Measurements from ENCODE around the gene REN.

The REN gene

DNA sequence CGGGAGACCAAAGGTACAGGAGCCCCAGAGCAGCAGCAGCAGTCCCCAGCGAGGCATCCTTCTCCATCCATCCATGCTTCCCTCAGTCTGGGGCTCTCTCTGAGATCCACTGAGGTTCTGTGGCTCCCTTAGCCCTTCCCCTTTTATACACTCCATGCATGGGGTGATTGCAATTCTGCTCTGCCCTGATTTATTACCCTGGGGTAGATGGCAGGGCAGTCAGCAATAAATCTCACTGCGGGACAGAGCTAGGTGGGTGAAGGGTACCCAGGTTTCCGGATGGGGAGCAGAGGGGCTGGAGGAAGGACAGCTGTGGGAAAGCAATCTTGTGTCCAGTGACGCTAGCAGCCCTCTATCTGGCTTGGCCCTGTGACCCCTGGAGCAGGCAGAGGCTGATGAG lies at the start of gene REN:
Gene REN, minus strand, starts transcription at position 119 of the 400 bp plus-strand sequence. Its CDS starts 44 bp downstream, at position 75.
- DNase-seq: no peak

DNA sequence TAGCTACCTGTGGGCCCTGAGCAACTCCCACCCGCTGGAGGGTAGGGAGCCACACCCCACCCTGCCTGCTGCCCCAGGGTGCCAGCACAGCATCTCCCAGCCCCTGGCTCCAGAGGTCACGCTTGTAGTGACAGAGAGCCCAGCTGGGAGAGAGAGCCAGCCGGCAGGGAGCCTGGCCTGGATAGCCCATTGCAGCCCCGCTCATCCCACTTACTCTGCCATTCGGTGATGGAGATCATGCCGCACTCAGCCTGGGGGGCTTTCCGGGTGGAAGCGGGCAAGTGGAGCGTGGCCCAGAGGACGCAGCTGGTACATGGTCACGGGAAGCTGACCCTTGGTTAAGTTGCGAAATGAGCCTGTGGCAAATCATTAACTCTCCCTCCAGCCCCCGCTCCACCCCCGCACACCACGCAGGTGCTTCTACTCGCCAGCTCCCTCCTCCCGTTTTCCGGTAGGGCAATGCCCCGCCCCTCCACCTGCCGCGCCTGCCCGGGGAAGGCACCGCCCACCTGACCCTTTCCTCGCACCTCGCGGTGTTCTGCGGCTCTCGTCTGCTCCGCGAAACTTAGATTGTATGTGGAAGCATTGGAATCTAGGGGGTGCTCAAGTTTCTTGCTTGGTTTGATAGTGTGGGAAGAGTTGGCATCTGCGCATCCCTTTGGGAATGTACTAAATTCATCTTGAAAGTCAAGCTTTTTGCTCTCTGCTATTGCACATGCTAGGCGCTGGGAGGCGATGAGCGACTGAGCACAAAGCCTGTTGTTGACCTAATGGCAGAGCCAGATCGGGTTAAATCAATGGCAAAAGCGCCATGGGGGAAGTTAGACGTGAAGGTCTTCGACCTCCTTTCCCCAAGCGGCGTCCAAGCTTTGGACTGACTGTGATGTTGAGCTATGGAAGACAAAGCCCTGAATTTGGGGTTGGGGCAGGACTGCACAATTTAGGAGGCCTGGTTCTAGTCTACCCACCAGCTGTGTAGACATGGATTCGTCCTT lies 47.8 kb upstream of the REN start, which contains the start of gene GOLT1A:
Gene GOLT1A, minus strand, starts transcription at position 321 of the 995 bp plus-strand sequence. Its CDS starts 82 bp downstream, at position 239.
- peak; percentile 32 for DNase-seq

DNA sequence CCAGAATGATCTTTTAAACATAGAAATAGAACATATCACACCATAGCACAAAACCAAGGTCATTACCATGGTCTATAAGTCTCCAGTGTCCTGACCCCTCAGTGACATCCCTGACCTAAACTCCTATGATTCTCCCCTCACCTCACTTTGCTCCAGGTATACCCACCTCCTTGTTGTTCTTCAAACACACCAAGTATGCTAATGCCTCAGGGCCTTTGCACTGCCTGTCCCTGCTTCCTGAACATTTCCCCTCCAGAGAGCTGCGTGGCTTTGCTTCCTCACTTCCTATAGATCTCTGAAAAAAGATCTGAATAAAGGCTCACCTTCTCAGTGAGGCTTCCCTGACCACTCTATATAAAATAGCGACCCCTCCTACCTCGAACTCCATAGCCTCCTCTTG lies 46.6 kb upstream of the REN start:
- no peak for DNase-seq

DNA sequence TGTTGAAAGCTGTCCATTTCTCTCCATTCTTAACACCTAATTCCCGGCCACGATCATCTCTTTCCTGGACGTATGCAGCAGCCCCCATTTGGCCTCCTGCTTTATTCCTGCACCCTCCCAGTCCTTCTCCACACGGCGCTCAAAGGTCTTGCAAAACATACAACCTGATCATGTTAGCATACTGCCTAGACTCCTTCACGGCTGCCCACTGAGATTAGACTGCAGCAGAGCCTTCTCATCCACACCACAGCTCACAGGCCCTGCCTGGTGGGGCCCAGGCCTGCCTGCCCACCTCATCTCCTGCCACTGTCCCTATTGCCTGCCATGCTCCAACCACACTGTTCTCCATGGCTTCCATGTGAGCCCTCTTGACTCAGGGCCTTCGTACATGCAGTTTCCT lies 44.9 kb upstream of the REN start:
- DNase-seq: no peak

DNA sequence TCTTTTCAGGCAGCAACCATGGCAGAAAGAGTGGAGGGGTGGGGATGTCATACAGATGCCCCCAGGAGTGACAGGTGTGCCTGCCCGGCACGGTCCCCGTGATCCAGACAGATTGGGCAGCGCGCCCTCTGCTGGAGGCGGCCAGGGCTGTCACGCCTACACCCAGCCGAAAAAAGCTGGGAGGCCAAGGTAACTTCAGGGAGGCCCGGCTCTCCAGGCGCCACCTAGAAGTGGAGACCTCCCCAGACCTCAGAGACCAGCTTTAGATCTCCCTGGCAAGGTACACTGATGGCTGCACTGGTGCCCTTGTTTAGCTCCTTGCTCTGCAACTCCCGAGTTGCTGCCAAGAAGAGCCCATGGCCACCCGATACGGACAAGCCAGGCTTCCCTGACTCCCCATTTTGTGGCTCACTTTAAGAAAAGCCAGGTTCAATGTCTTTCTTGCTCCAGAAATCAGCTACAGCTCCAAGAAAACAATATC lies 41.0 kb upstream of the REN start:
- DNase-seq: peak; percentile 76

DNA sequence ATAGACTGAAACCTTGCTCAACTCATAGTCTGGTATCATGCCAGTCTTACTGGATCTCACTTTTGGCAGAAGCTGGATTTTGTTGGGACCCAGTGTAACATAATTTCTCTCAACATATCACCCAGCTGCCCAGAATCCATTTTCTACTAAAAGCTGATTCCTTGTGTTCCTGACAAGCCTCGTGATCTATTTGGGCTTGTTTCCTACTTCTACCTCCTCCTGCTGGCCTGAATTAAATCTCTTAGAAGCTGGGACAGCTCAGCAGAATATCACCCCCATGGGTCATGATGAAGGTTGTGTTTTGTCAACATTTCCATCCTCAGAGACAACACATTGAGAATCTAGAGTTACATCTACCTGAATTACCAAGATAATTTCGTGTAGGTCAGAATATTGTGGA lies 40.0 kb upstream of the REN start:
- DNase-seq: no peak

DNA sequence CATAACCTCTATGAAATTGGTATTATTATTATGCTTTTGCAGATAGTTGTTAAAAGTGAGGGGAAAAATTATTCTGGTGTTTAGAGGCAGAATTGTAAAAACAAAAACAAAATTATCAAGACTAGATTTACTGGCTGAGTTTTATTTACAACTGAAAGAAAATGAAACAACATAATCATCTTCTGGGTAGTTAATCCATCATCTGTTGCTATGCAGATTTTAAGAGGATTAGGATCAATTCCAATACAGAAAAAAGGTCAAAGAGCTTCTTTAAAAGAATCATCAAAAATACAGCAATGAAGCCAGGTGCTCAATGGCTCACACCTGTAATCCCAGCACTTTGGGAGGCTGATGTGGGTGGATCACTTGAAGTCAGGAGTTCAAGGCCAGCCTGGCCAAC lies 39.3 kb upstream of the REN start:
- DNase-seq: no peak

DNA sequence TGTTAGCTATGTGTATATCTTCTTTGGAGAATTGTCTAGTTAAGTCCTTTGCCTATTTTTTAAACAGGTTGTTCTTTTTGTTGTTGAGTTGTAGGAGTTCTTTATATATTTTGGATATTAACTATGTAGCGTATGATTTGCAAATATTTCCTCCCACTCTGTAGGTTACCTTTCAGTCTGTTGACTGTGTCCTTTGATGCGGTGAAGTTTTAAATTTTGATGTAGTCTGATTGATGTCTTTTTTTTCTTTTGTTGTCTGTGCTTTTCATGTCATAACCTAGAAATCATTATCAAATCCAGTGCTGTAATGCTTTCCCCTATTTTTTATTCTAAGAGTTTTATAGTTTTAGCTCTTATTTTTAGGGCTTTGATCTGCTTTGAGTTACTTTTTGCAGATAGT lies 38.8 kb upstream of the REN start:
- no peak for DNase-seq

DNA sequence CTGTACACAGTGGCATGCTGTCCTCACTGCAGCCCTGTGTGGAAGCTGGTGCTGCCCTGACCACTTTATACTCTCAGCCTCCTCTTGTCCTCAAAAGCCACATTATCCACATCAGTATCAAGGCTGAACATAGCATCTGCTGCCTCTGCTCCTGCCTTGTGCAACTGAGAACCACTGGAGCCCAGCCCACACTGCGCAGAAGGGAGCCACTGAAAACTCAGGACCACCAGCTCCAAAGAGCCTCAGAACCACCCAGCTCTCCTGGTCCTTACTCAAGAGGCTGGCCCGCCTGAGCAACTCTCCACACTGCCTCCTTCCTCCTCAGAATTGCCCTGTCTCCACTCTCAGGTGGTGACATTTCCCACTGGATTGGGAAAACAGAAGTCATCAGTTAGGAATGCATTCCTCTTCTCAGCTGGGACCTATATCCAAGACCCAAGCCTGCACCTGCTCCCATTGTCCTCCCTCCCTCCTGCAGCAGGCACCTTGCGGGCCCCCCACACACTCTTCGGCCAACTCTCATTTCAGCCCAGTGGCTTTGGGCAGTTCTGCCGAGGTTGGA lies 37.1 kb upstream of the REN start:
- no peak for DNase-seq

DNA sequence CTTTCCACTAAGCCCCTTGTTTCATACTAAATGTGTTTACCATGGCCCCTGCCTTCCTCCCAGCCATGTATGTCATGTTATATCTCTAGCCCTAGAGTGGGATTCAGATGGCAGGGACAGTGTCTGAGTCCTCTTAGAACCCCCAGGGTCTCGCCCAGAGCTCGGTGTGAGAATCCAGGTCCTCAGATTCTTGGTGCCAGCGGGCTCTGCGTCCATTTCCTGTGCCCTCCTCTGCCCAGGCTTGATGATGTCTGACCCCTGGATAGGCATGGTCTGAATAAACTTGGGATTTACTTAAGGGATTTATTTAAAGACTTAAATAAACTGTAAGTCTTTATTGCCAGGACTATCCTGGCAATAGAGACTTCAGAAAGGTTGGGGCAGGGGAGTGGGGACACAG lies 36.3 kb upstream of the REN start:
- DNase-seq: no peak

DNA sequence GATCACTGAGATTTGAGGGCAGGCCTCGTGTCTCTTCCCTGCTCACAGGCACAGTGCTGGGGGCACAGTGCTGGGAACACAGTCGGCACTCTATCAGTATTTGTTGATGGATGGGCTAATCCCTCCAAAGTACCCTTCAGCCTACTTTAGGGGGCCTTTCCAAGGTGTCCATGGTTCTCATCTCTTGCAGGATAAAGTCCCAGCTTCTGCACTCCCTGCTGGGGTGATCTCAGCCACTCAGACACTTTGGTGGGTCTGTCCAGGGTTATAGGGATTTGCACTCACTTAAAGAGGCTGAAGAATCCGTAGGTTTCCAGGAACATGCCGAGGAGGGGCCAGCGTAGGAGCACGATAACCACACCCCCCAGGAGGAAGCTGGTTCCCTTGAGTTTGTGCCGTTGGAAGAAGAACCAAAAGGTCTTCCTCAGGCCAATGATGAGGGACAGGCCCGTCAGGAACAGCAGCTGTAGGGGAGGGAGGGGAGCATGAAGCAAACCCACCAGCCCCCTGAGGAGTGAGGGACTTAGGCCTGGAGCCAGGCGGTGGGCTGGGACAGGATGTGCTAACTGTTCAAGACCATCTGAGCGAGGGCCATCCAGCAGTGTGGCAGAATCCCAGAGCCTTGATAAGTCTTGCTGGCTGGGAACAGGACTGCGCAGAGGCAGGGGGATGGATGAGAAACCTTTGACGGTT lies 35.4 kb upstream of the REN start:
- no peak for DNase-seq

DNA sequence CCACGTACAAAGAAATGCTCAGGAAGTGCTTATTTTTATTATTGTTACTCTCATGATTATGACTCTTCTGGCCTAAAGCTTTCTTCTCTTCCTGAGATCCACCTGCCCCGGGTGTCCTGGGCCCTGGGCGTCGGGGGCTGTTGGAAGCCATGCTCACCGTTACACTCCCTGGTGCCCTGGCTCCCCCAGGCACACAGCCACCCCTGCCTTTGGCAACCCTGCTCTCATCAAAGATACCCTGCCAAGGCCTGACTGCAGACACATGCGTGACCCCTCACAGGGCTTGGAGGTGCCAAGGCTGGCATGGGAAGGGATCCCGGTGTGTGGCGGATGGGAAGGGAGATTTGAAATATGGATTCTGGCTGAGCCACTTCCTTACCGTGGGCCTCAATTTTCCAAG lies 33.4 kb upstream of the REN start:
- DNase-seq: no peak

DNA sequence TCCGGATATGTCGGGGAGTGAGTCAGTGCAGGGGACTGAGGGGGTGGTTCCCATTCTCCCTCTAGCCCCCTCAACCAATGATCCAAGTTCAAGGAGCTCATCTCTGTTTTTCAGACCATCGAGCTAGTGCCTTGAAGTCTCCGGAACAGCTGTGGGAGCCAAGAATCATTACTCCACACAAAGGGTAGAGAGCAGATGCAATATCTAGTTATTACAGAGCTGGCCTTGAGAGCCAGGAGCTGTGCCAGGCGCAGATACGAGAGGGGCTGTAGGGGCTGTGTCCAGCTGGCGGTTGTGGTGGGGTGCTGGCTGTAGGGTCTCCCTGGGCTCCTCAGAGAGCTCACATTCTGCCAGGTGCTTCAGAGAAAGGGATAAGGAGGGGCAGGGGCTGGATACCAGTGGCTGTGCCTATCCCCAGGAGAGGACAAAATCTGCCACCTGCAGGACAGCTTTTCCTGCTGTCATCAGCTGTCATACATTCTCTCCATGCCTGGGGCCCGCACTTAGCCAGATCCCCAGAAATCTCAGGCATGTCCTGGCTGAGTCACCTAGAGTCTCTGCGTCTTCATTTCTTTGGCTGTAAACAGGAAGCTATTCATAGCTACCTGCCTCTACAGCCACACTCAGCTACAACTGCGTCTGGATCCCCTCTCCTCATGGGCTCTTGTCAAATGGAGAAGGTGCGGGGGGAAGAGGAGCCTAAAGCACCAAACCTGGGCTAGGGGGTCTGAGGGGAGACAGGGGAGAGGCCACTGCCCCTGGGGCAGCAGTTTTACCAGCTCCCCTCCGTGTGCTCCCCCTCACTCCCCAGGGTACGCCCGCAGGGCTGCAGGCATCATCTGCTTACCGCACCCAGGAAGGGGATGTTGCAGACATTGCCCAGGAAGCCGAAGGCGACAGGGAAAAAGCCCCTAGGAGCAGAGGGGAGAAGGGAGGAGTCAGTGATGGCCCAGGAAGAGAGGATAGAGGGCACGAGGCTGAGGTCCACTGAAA lies 32.5 kb upstream of the REN start:
- DNase-seq: no peak

DNA sequence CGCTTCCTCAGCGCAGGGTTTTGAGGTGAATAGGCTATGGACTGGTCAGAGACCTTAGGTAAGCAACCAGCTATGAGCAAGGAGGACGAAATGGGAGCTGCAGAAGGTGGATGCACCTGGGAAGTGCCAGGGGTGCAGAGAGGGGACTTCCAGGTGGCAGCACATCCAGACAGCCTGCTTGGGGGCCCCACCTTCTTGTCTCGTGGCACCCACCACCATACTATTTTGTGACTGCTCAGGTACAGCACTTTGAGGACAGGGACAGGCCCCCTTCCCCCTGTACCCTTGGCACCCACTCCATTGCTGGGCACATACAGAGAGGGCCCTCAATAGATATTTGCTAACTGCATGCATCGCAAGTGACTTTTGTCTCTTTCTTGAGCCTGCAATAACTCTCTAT lies 30.9 kb upstream of the REN start:
- no peak for DNase-seq

DNA sequence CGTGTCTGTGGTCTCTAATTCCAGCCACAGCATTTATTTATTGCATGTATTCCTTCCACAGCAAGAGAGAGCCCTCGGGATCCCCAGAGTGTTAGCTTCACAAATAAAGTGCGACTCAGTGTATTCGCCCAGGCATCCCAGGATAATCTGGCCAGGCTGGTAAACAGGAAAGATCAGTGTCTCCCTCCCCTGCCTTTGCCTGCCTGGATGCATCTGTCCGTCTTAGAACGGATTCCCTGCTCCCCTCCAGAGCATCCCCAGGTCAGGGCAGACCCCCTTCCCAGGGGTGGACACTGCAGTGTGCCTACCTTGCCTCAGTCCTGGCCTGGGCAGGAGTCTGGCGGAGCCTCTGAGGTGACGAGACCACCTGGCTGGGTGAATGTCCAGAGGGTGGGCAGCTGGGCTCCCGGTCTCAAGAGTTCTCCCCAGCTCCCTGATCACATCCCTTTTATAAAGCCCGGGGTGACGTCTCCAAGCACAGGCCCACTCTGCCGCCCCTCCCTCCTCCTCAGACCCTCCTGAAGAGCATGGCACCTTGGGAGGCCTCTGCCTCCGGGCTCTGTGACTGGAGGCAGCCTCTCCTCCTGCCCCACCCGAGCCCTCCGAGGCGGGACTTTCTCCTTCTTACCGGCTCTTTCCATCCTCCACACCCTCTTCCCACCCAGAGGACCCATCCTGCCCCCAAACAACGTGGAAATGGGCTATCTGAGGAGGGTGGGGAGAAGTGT lies 30.1 kb upstream of the REN start, which contains the start of gene KISS1:
Gene KISS1, minus strand, starts transcription at position 424 of the 728 bp plus-strand sequence. CDS start 3,615 bp downstream, outside the sequence.
- no peak for DNase-seq

DNA sequence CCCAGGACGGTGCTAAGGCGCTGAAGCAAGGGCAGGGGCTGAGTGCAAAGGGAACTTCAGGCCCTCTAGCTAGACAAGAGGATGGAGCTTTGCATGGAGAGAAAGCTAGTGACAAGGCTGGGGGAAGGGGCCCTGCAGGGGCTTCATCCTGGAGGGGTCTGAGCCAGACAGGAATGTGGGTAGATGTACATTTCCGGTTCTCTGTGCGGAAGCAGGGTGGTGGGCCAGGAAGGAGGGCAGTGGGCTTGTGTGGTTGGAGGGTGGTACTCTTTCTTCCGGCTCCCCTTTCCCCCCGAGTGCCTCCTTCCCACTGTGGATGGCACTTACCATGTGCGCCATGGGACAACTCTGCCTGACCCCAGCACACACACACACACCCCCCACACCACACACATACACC lies 28.6 kb upstream of the REN start:
- no peak for DNase-seq

DNA sequence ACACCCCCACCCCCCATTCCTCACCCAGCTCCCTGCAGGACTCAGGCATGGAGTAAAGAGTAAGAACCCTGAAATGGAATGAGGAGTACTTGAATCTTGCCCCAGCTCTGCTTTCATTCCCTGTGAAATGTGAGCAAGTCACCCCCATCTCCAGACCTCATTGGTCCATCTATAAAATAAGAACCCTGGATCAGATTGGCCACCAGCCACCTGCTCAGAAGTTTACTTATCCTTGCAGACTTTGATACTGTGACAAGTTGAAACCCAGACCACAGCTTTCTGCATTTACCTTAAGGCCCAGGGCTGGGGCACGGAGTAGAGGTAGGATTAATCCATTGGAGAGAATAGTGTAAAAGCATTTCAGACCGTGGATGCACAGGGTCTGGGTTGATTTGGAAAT lies 27.9 kb upstream of the REN start:
- no peak for DNase-seq

DNA sequence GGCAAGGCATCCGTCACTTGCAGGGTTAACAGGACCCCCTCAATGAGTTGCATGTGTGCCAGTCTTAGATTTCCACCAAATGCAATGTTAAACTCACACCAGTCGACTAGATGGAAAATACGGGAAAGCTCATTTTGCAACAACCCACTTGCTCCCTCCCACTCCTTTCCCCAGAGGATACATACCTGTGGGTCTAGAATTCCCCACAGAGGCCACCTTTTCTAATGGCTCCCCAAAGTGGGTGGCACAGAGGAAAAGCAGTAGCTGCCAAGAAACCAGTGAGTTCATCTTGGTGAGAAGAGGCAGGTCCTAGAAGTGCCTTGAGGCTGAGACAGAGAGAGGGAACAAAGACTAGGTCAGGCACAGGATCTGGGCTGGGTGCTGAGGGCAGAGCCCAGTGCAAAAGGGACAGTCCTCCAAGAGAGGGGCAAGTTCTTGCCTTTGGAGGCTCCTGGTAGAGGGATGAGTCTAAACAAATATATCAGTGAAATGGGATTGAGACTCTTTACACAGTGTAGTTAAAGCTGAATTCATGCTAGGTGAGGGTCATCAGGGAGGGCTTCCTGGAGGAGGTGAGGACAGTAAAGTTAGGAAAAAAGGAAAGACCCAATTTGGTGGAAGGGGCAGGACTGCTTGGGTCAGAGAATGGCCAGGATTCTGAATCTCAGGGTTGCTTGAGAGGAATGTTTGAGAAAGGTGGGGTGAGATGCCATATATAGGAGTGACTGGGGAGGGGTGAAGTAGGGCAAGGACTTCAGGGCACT lies 26.6 kb upstream of the REN start:
- no peak for DNase-seq

DNA sequence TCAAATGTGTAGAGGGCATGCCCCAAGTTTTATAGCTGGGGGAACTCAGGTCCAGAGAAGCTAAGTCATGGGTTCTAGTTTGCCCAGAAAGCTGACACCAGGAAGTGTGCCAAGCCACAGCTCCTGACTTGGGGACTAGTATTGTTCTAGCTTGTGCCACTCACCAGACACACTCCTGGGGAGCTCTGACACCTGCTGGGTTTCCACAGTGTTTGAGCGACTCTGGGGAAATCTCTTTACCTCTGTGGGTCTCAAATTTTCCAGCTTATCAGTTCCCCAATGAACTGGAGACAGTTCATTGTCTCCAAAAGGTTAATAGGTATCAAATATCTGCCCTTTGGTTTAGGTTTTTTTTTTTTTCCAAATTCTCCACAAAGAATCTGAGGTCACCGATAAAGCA lies 25.9 kb upstream of the REN start:
- no peak for DNase-seq

DNA sequence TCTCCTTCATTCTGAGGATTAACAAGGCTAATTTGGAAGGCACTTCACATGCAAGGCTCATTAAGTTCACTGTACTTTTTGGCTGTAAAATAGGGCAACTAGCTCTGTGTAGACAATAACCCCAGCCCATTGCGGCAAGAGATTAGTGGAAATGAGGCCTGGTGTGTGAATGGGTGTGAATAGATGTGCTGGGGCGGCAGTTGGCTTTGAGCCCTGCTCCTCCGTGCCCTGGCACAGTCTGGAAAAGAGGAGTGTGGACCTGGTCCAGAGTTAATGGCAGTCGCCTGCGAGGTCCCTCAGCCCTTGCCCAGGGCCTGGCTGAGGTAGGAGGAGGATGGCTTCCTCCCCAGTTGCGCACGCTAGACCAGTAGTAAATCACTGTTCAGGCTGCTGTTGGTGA lies 25.3 kb upstream of the REN start:
- DNase-seq: no peak
